Measurements from ENCODE around the gene ROGDI. TPM values are rescaled to one million over a fixed set of nuclear protein-coding genes. Genes with fewer than 3 reads are reported as not detected.

ROGDI gene
- total RNA-seq: 21.2 and 29.1 TPM in 2 replicates
- polyA plus RNA-seq: 48.2 and 49.5 TPM in 2 replicates

GRCh38 chr16:4801962-4802658 lies at the start of gene ROGDI:
ROGDI (minus strand) TSS chr16:4802633; CDS start chr16:4802571, 62 bp downstream.
- no peaks in the 10 kb centered on the region for H4K20me1 ChIP-seq (ENCODE audit: insufficient read depth, poor library complexity, severe bottlenecking)
- H3K4me1 ChIP-seq (ENCODE audit: insufficient read depth): peaks cover 21% of the 10 kb centered on the region
- peak within 1 kb of the TSS; percentile 87 for H3K27ac ChIP-seq
- 2% methylated on average over 45 of the region's 70 CpGs for WGBS (ENCODE audit: low lambda C conversion rate, missing lambda C conversion rate)
- peaks cover 3% of the 10 kb centered on the region for H3K79me2 ChIP-seq
- peak within 1 kb of the TSS; percentile 91 for H3K4me2 ChIP-seq
- H2AFZ ChIP-seq: peak within 1 kb of the TSS; percentile 69
- H3K4me3 ChIP-seq: peak within 1 kb of the TSS; percentile 84
- no peaks in the 10 kb centered on the region for H3K9me3 ChIP-seq (ENCODE audit: low read depth)
- peak; percentile 89 for DNase-seq (ENCODE audit: low spot score)
- H3K9me2 ChIP-seq (replicated peaks; ENCODE audit: insufficient read depth): no peaks in the 10 kb centered on the region
- no peaks in the 10 kb centered on the region for H3K36me3 ChIP-seq (replicated peaks; ENCODE audit: insufficient read depth, low read depth)
- no peaks in the 10 kb centered on the region for H3K27me3 ChIP-seq
- TF ChIP-seq, protein P1, sequence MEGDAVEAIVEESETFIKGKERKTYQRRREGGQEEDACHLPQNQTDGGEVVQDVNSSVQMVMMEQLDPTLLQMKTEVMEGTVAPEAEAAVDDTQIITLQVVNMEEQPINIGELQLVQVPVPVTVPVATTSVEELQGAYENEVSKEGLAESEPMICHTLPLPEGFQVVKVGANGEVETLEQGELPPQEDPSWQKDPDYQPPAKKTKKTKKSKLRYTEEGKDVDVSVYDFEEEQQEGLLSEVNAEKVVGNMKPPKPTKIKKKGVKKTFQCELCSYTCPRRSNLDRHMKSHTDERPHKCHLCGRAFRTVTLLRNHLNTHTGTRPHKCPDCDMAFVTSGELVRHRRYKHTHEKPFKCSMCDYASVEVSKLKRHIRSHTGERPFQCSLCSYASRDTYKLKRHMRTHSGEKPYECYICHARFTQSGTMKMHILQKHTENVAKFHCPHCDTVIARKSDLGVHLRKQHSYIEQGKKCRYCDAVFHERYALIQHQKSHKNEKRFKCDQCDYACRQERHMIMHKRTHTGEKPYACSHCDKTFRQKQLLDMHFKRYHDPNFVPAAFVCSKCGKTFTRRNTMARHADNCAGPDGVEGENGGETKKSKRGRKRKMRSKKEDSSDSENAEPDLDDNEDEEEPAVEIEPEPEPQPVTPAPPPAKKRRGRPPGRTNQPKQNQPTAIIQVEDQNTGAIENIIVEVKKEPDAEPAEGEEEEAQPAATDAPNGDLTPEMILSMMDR (IDR thresholded peaks at IDR 0.05; ENCODE audit: poor library complexity): no peak
- TF ChIP-seq EZH2phosphoT487 (IDR thresholded peaks at IDR 0.05; ENCODE audit: low read depth, severe bottlenecking, unreplicated experiment) (no peak), EZH2 (IDR thresholded peaks at IDR 0.05; ENCODE audit: borderline replicate concordance) (no peak)

- H3K9me2 ChIP-seq (replicated peaks; ENCODE audit: insufficient read depth): no peaks in the 10 kb centered on the region
- peaks cover 91% of the 10 kb centered on the region for H3K79me2 ChIP-seq
- H3K27me3 ChIP-seq: no peaks in the 10 kb centered on the region
- H3K9me3 ChIP-seq (ENCODE audit: low read depth): no peaks in the 10 kb centered on the region
- 62% methylated on average over 3 of the region's 3 CpGs for WGBS (ENCODE audit: low lambda C conversion rate, missing lambda C conversion rate)
- no peak for DNase-seq (ENCODE audit: low spot score)
- no peak overlapping the region for H3K4me3 ChIP-seq
- peak overlapping the region; percentile 91 for H3K4me2 ChIP-seq
- peaks cover 54% of the 10 kb centered on the region for H4K20me1 ChIP-seq (ENCODE audit: insufficient read depth, poor library complexity, severe bottlenecking)
- H3K36me3 ChIP-seq (replicated peaks; ENCODE audit: insufficient read depth, low read depth): no peaks in the 10 kb centered on the region
- no peak overlapping the region for H2AFZ ChIP-seq
- H3K4me1 ChIP-seq (ENCODE audit: insufficient read depth): peaks cover 31% of the 10 kb centered on the region
- TF ChIP-seq EZH2phosphoT487 (IDR thresholded peaks at IDR 0.05; ENCODE audit: low read depth, severe bottlenecking, unreplicated experiment): no peak
- no peak for TF ChIP-seq EZH2 (IDR thresholded peaks at IDR 0.05; ENCODE audit: borderline replicate concordance)
- TF ChIP-seq, protein P1 (IDR thresholded peaks at IDR 0.05; ENCODE audit: poor library complexity): no peak
- no peak overlapping the region for H3K27ac ChIP-seq
These were observed 47.8 kb upstream of the ROGDI start for GRCh38 chr16:4850211-4850610.

- Histone ChIP-seq H3K36me3 (replicated peaks; ENCODE audit: insufficient read depth, low read depth) (no peaks in the 10 kb centered on the region), H4K20me1 (ENCODE audit: insufficient read depth, poor library complexity, severe bottlenecking) (peaks cover 53% of the 10 kb centered on the region), H3K27me3 (no peaks in the 10 kb centered on the region), H3K4me2 (peak overlapping the region; percentile 91), H3K27ac (peak overlapping the region; percentile 93), H2AFZ (peak overlapping the region; percentile 59), H3K4me1 (ENCODE audit: insufficient read depth) (peaks cover 31% of the 10 kb centered on the region), H3K9me2 (replicated peaks; ENCODE audit: insufficient read depth) (no peaks in the 10 kb centered on the region), H3K79me2 (peaks cover 92% of the 10 kb centered on the region), H3K9me3 (ENCODE audit: low read depth) (no peaks in the 10 kb centered on the region), H3K4me3 (peak overlapping the region; percentile 62)
- WGBS (ENCODE audit: low lambda C conversion rate, missing lambda C conversion rate): 1% methylated on average over 71 of the region's 83 CpGs
- peak; percentile 66 for DNase-seq (ENCODE audit: low spot score)
- TF ChIP-seq EZH2phosphoT487 (IDR thresholded peaks at IDR 0.05; ENCODE audit: low read depth, severe bottlenecking, unreplicated experiment) (no peak), EZH2 (IDR thresholded peaks at IDR 0.05; ENCODE audit: borderline replicate concordance) (no peak)
- TF ChIP-seq, protein P1 (IDR thresholded peaks at IDR 0.05; ENCODE audit: poor library complexity): peak; percentile 1
These were observed 45.5 kb upstream of the ROGDI start for GRCh38 chr16:4847774-4848587.

Measured in hepatocyte (in vitro differentiated cells).